IMR-90 (cell line): ENCODE results near the gene PPP3CA. TPM values are rescaled to one million over a fixed set of nuclear protein-coding genes. Genes with fewer than 3 reads are reported as not detected.

ENCODE experiments used
- ATAC-seq: fragments of 200-7000 bp; cut with Tn5 transposase; 2 replicates; pipeline ENCODE4 v1.9.1; 2020; ENCODE audit warnings: low read depth, mild to moderate bottlenecking, moderate library complexity
- BruUV-seq: library from RNA; stranded (reverse); fragments of 400-500 nt; replicated peaks from 2 replicates; lab custom pipeline; 2021; lab: Mats Ljungman, UMichigan
- CTCF ChIA-PET: fragments of 300-600 bp; formaldehyde crosslinking; extraction: SDS; loops from one replicate; lab custom pipeline; 2021; ENCODE audit warnings: antibody characterized with exemption; lab: Yijun Ruan, JAX
- POLR2A ChIA-PET: fragments of 300-600 bp; sonication (Branson Sonifier 250); formaldehyde crosslinking; loops from one replicate; lab custom pipeline; 2022; ENCODE audit warnings: antibody characterized with exemption; ENCODE audit not compliant: unreplicated experiment; lab: Charles Lee
- DNase-seq: peaks from one replicate; pipeline ENCODE4 v3.0.0; 2013
- H2AFZ ChIP-seq: replicated peaks from 2 replicates; pipeline ENCODE3; 2013; ENCODE audit warnings: low read length, mild to moderate bottlenecking; ENCODE audit not compliant: poor library complexity
- H2AK5ac ChIP-seq: 2 replicates; pipeline ENCODE4 v1.6.1; 2013; ENCODE audit warnings: low read depth, low read length, inconsistent platforms
- H2AK9ac ChIP-seq: replicated peaks from 2 replicates; pipeline ENCODE3; 2013; ENCODE audit warnings: mild to moderate bottlenecking, low read depth, low read length, moderate library complexity; ENCODE audit not compliant: poor library complexity
- H2BK120ac ChIP-seq: 2 replicates; pipeline ENCODE4 v1.6.1; 2013; ENCODE audit warnings: low read depth, low read length, inconsistent platforms
- H2BK15ac ChIP-seq: 3 replicates; pipeline ENCODE4 v1.6.1; 2013; ENCODE audit warnings: low read depth, low read length, inconsistent platforms
- H2BK20ac ChIP-seq: 2 replicates; pipeline ENCODE4 v1.6.1; 2013; ENCODE audit warnings: low read depth, mild to moderate bottlenecking, inconsistent platforms, low read length, moderate library complexity
- H2BK5ac ChIP-seq: 2 replicates; pipeline ENCODE4 v1.6.1; 2013; ENCODE audit warnings: mild to moderate bottlenecking, low read depth, low read length, inconsistent platforms; ENCODE audit not compliant: poor library complexity, severe bottlenecking
- H3K14ac ChIP-seq: replicated peaks from 2 replicates; pipeline ENCODE4 v1.6.1; 2013; ENCODE audit warnings: low read depth, low read length, inconsistent platforms
- H3K18ac ChIP-seq: 2 replicates; pipeline ENCODE4 v1.6.1; 2013; ENCODE audit warnings: low read depth, low read length, control low read depth
- H3K23ac ChIP-seq: 2 replicates; pipeline ENCODE4 v1.6.1; 2013; ENCODE audit warnings: low read depth, low read length, inconsistent platforms
- H3K27ac ChIP-seq: 2 replicates; pipeline ENCODE4 v1.5.1; 2013; ENCODE audit warnings: mild to moderate bottlenecking, control low read depth, low read length; ENCODE audit not compliant: insufficient read depth
- H3K27me3 ChIP-seq: 2 replicates; pipeline ENCODE4 v1.6.1; 2013; ENCODE audit warnings: low read length; ENCODE audit not compliant: control insufficient read depth, insufficient read depth
- H3K36me3 ChIP-seq: 2 replicates; pipeline ENCODE4 v1.6.1; 2013; ENCODE audit warnings: low read length, mixed read lengths; ENCODE audit not compliant: control insufficient read depth, insufficient read depth
- H3K4ac ChIP-seq: 2 replicates; pipeline ENCODE4 v1.6.1; 2013; ENCODE audit warnings: low read depth, low read length, inconsistent platforms
- H3K4me1 ChIP-seq: 2 replicates; pipeline ENCODE4 v1.6.1; 2013; ENCODE audit warnings: low read length, mixed read lengths; ENCODE audit not compliant: control insufficient read depth, insufficient read depth
- H3K4me2 ChIP-seq: 2 replicates; pipeline ENCODE4 v1.6.1; 2013; ENCODE audit warnings: low read depth, mild to moderate bottlenecking, control low read depth, low read length, moderate library complexity
- H3K4me3 ChIP-seq: 2 replicates; pipeline ENCODE4 v1.5.1; 2013; ENCODE audit warnings: low read depth, mild to moderate bottlenecking, control low read depth, low read length, moderate library complexity; ENCODE audit not compliant: insufficient read depth
- H3K56ac ChIP-seq: 2 replicates; pipeline ENCODE4 v1.6.1; 2013; ENCODE audit warnings: low read length, inconsistent platforms; ENCODE audit not compliant: insufficient read depth; ENCODE audit errors: extremely low read depth
- H3K79me1 ChIP-seq, 2 experiments: 2 replicates each; pipeline ENCODE4 v1.6.1; 2013; ENCODE audit warnings: low read length in 2 of 2, inconsistent platforms in 1 of 2, low read depth in 1 of 2
- H3K9ac ChIP-seq: 2 replicates; pipeline ENCODE4 v1.6.1; 2013; ENCODE audit warnings: low read depth, low read length, control low read depth
- H3K9me1 ChIP-seq: 2 replicates; pipeline ENCODE4 v1.6.1; 2013; ENCODE audit warnings: low read length, inconsistent platforms; ENCODE audit not compliant: insufficient read depth
- H3K9me3 ChIP-seq: 2 replicates; pipeline ENCODE4 v1.6.1; 2013; ENCODE audit warnings: low read length; ENCODE audit not compliant: control insufficient read depth, insufficient read depth
- H4K20me1 ChIP-seq: 2 replicates; pipeline ENCODE4 v1.6.1; 2013; ENCODE audit warnings: low read length, inconsistent platforms; ENCODE audit not compliant: insufficient read depth
- H4K5ac ChIP-seq: 2 replicates; pipeline ENCODE4 v1.6.1; 2013; ENCODE audit warnings: mild to moderate bottlenecking, low read depth, low read length, control low read depth
- H4K8ac ChIP-seq, 2 experiments: 2 replicates each; pipeline ENCODE4 v1.6.1; 2013; ENCODE audit warnings: low read depth in 2 of 2, low read length in 2 of 2, control low read depth in 1 of 2, inconsistent platforms in 1 of 2
- H4K91ac ChIP-seq: 2 replicates; pipeline ENCODE4 v1.6.1; 2013; ENCODE audit warnings: low read depth, low read length, inconsistent platforms; ENCODE audit not compliant: insufficient read depth
- CEBPB ChIP-seq: IDR thresholded peaks from 2 replicates; pipeline ENCODE4 v1.6.1; 2012; ENCODE audit warnings: low read depth, low read length, improper control_type of control experiment
- CTCF ChIP-seq: conservative IDR thresholded peaks from 2 replicates; pipeline ENCODE4 v1.5.1; 2012; ENCODE audit warnings: mild to moderate bottlenecking, low read depth, low read length, improper control_type of control experiment
- ELK1 ChIP-seq: fragments of 150-350 bp; IDR thresholded peaks from 2 replicates; pipeline ENCODE4 v1.6.1; 2016; ENCODE audit warnings: low read depth, mild to moderate bottlenecking, low read length, moderate library complexity, borderline replicate concordance
- FOS ChIP-seq: fragments of 150-350 bp; IDR thresholded peaks from 2 replicates; pipeline ENCODE4 v1.6.1; 2016; ENCODE audit warnings: low read depth, low read length
- MAFK ChIP-seq: IDR thresholded peaks from 2 replicates; pipeline ENCODE4 v1.6.1; 2012; ENCODE audit warnings: low read depth, low read length, improper control_type of control experiment
- MAZ ChIP-seq: IDR thresholded peaks from 2 replicates; pipeline ENCODE4 v1.6.1; 2012; ENCODE audit warnings: low read depth, mild to moderate bottlenecking, low read length, improper control_type of control experiment, moderate library complexity, borderline replicate concordance
- POLR2A ChIP-seq: IDR thresholded peaks from 2 replicates; pipeline ENCODE4 v1.6.1; 2012; ENCODE audit warnings: mild to moderate bottlenecking, low read depth, low read length
- RAD21 ChIP-seq: IDR thresholded peaks from 2 replicates; pipeline ENCODE4 v1.6.1; 2012; ENCODE audit warnings: low read length, improper control_type of control experiment
- RCOR1 ChIP-seq: IDR thresholded peaks from 2 replicates; pipeline ENCODE4 v1.6.1; 2012; ENCODE audit warnings: mild to moderate bottlenecking, low read length, improper control_type of control experiment; ENCODE audit not compliant: insufficient replicate concordance
- SMC3 ChIP-seq: fragments of 150-350 bp; IDR thresholded peaks from 2 replicates; pipeline ENCODE4 v1.6.1; 2016; ENCODE audit warnings: low read depth, mild to moderate bottlenecking, antibody characterized with exemption, low read length, moderate library complexity
- USF2 ChIP-seq: fragments of 150-350 bp; IDR thresholded peaks from 2 replicates; pipeline ENCODE4 v1.6.1; 2017; ENCODE audit warnings: mild to moderate bottlenecking, antibody characterized with exemption, low read length, low read depth
- WGBS, 2 experiments: methylation state at CpG; one replicate each; pipeline versions ENCODE4 v1.1.5 to v1.1.7; 2013; ENCODE audit warnings: missing lambda C conversion rate in 2 of 2; ENCODE audit not compliant: insufficient read length in 1 of 2; ENCODE audit errors: extremely low coverage in 2 of 2; 5-methylcytosine and 5-hydroxymethylcytosine counted together
- dilution Hi-C: fragments of 300-500 bp; cut with HindIII; formaldehyde crosslinking; loops from one replicate; pipeline ENCODE4 v1.14.3; 2018; ENCODE audit warnings: low sequenced_read_pairs; ENCODE audit not compliant: unreplicated experiment
- in situ Hi-C: fragments of 300-500 bp; cut with MboI; formaldehyde crosslinking; loops from 3 replicates; pipeline ENCODE4 v1.14.3; 2019; ENCODE audit warnings: low sequenced_read_pairs, inconsistent platforms, mixed read lengths
- intact Hi-C: fragments of 100-400 bp; cut with micrococcal nuclease; formaldehyde crosslinking; loops from 2 replicates; pipeline ENCODE4 v1.10.0; 2022
- polyA plus RNA-seq, 3 experiments: library from polyadenylated mRNA; depleted of rRNA; stranded (reverse); fragments of >200 nt; gene quantifications; 2 replicates each; pipeline ENCODE4 v1.2.3, GENCODE V29; 2012; ENCODE audit warnings: low replicate concordance in 1 of 3
- total RNA-seq: library from RNA; depleted of rRNA; stranded (reverse); fragments of >200 nt; gene quantifications from 2 replicates; pipeline ENCODE4 v1.2.3, GENCODE V29; 2012

Gene PPP3CA
- total and polyA plus RNA-seq, 2 of the 4 experiments (the other 2 are of a cell fraction) = 14.5 to 48.6 TPM

GRCh38 chr4:101049549-101050001, 297.8 kb downstream of the PPP3CA start:
- H3K4ac ChIP-seq = no peak overlapping the region
- H4K8ac ChIP-seq = no peak overlapping the region
- ChIA-PET CTCF (no interaction called here), POLR2A (no interaction called here)
- TF ChIP-seq ELK1 (no peak), RAD21 (no peak), MAZ (no peak), POLR2A (no peak), SMC3 (no peak), MAFK (no peak), FOS (no peak), RCOR1 (no peak), CTCF (no peak), CEBPB (no peak), USF2 (no peak)
- H2BK15ac ChIP-seq = no peak overlapping the region
- dilution Hi-C loops = no loop called here
- no peaks in the 10 kb centered on the region for H3K4me1 ChIP-seq
- H3K4me3 ChIP-seq = no peak overlapping the region
- no peak overlapping the region for H2BK120ac ChIP-seq
- H3K79me1 ChIP-seq = no peaks in the 10 kb centered on the region; a peak in 1 of 4 replicates
- H2AK5ac ChIP-seq = no peak overlapping the region
- no peak overlapping the region for H4K91ac ChIP-seq
- no peak overlapping the region for H3K27ac ChIP-seq
- no peak overlapping the region for H3K23ac ChIP-seq
- no peak overlapping the region for H4K5ac ChIP-seq
- DNase-seq = no peak
- peaks cover 1% of the 10 kb centered on the region; the same call in 1 of the 2 replicates for H3K36me3 ChIP-seq
- no peak overlapping the region for H2BK20ac ChIP-seq
- no peak overlapping the region for H3K18ac ChIP-seq
- H3K4me2 ChIP-seq = no peak overlapping the region
- no peak overlapping the region for H2AK9ac ChIP-seq
- no peak overlapping the region for H2AFZ ChIP-seq
- no peak overlapping the region for H3K9ac ChIP-seq
- no peak for ATAC-seq
- no peaks in the 10 kb centered on the region for H3K27me3 ChIP-seq
- no peaks in the 10 kb centered on the region for H4K20me1 ChIP-seq
- no peak overlapping the region for H2BK5ac ChIP-seq
- intact Hi-C loops = no loop called here
- no peak overlapping the region for H3K56ac ChIP-seq
- BruUV-seq = no TSS peak
- in situ Hi-C loops = no loop called here
- WGBS, 2 experiments = no CpG with 5 or more reads among the region's 5 CpGs
- H3K9me3 ChIP-seq = no peaks in the 10 kb centered on the region
- H3K14ac ChIP-seq = no peak overlapping the region
- H3K9me1 ChIP-seq = no peaks in the 10 kb centered on the region
